Neural progenitor cell (in vitro differentiated cells): ENCODE measurements around the gene SIAH2. TPM values are rescaled to one million over a fixed set of nuclear protein-coding genes. Genes with fewer than 3 reads are reported as not detected.

Experiments used
- DNase-seq: peaks from one replicate; pipeline ENCODE4 v3.0.0-alpha.2; 2016; ENCODE audit warnings: low spot score
- H2AFZ ChIP-seq: fragments of 200-600 bp; sonication (generic); replicated peaks from 2 replicates; pipeline ENCODE4 v1.6.1; 2016; ENCODE audit warnings: antibody characterized with exemption
- H3F3A ChIP-seq: fragments of 200-600 bp; sonication (generic); 2 replicates; pipeline ENCODE4 v1.6.1; 2016; ENCODE audit warnings: antibody characterized with exemption, low read depth
- H3K27ac ChIP-seq: fragments of 200-600 bp; sonication (generic); 2 replicates; pipeline ENCODE4 v1.5.1; 2016; ENCODE audit warnings: mild to moderate bottlenecking
- H3K27me3 ChIP-seq: fragments of 200-600 bp; sonication (generic); 2 replicates; pipeline ENCODE4 v1.6.1; 2016; ENCODE audit warnings: mild to moderate bottlenecking, moderate library complexity
- H3K36me3 ChIP-seq: fragments of 200-600 bp; sonication (generic); 2 replicates; pipeline ENCODE4 v1.5.1; 2016
- H3K4me1 ChIP-seq: fragments of 200-600 bp; sonication (generic); 2 replicates; pipeline ENCODE4 v1.6.1; 2016; ENCODE audit warnings: mixed run types
- H3K4me2 ChIP-seq: fragments of 200-600 bp; sonication (generic); 2 replicates; pipeline ENCODE4 v1.6.1; 2016
- H3K4me3 ChIP-seq: fragments of 200-600 bp; sonication (generic); 2 replicates; pipeline ENCODE4 v1.5.1; 2016
- H3K79me2 ChIP-seq: fragments of 200-600 bp; sonication (generic); 2 replicates; pipeline ENCODE4 v1.6.1; 2016; ENCODE audit warnings: low read depth
- H3K9ac ChIP-seq: fragments of 200-600 bp; sonication (generic); 2 replicates; pipeline ENCODE4 v1.6.1; 2016
- H3K9me3 ChIP-seq: fragments of 200-600 bp; sonication (generic); 2 replicates; pipeline ENCODE4 v1.5.1; 2016; ENCODE audit warnings: low read depth
- H4K20me1 ChIP-seq: fragments of 200-600 bp; sonication (generic); 2 replicates; pipeline ENCODE4 v1.6.1; 2016; ENCODE audit warnings: low read depth
- H3K27ac Mint-ChIP-seq: 3 replicates; pipeline ENCODE4 v1.8.0; 2021; ENCODE audit warnings: mixed read lengths
- H3K27me3 Mint-ChIP-seq: 2 replicates; pipeline ENCODE4 v1.8.0; 2022; ENCODE audit warnings: low read depth, mild to moderate bottlenecking, inconsistent platforms, moderate library complexity, mixed read lengths; ENCODE audit not compliant: insufficient read depth
- H3K36me3 Mint-ChIP-seq: 3 replicates; pipeline ENCODE4 v1.8.0; 2021; ENCODE audit warnings: mixed read lengths
- H3K4me1 Mint-ChIP-seq: 3 replicates; pipeline ENCODE4 v1.8.0; 2021; ENCODE audit warnings: mixed read lengths
- H3K4me3 Mint-ChIP-seq: 3 replicates; pipeline ENCODE4 v1.8.0; 2021; ENCODE audit warnings: mild to moderate bottlenecking, moderate library complexity, mixed read lengths
- H3K9me3 Mint-ChIP-seq: 3 replicates; pipeline ENCODE4 v1.8.0; 2020; ENCODE audit warnings: mixed read lengths
- CTCF ChIP-seq: fragments of 200-600 bp; sonication (generic); IDR thresholded peaks from 2 replicates; pipeline ENCODE4 v1.5.1; 2017; ENCODE audit warnings: antibody characterized with exemption, mild to moderate bottlenecking
- EZH2 ChIP-seq: fragments of 200-600 bp; sonication (generic); IDR thresholded peaks from 2 replicates; pipeline ENCODE4 v1.6.1; 2017; ENCODE audit warnings: antibody characterized with exemption, mild to moderate bottlenecking, moderate library complexity
- EZH2phosphoT487 ChIP-seq: fragments of 200-600 bp; sonication (generic); IDR thresholded peaks from 2 replicates; pipeline ENCODE4 v1.6.1; 2017; ENCODE audit warnings: antibody characterized with exemption
- total RNA-seq: library from RNA; depleted of rRNA; stranded (reverse); fragments of >200 nt; gene quantifications from 2 replicates; pipeline ENCODE4 v1.2.3, GENCODE V29; 2015; ENCODE audit warnings: low replicate concordance

The SIAH2 gene
- total RNA-seq, 1 donor from 2014 or later: 14.6 TPM

- Mint-ChIP-seq H3K27ac (peak overlapping the region; percentile 37), H3K4me3 (no peak overlapping the region), H3K27me3 (no peaks in the 10 kb centered on the region), H3K36me3 (peaks cover 4% of the 10 kb centered on the region), H3K9me3 (no peaks in the 10 kb centered on the region), H3K4me1 (peaks cover 18% of the 10 kb centered on the region)
- Histone ChIP-seq H3K4me2 (no peak overlapping the region), H3K36me3 (no peaks in the 10 kb centered on the region), H3K4me3 (no peak overlapping the region), H3K4me1 (peaks cover 11% of the 10 kb centered on the region), H3K27ac (peak overlapping the region; percentile 37), H3K79me2 (no peaks in the 10 kb centered on the region), H3F3A (no peaks in the 10 kb centered on the region), H4K20me1 (peaks cover 3% of the 10 kb centered on the region), H3K27me3 (no peaks in the 10 kb centered on the region), H3K9ac (no peak overlapping the region), H3K9me3 (no peaks in the 10 kb centered on the region), H2AFZ (no peak overlapping the region)
- no peak for DNase-seq
- TF ChIP-seq EZH2phosphoT487 (no peak), EZH2 (no peak), CTCF (no peak)
Observed at GRCh38 chr3:150744919-150745211, 18.1 kb downstream of the SIAH2 start.

- no peak overlapping the region for H2AFZ ChIP-seq
- no peaks in the 10 kb centered on the region for H3K9me3 Mint-ChIP-seq
- H3K27me3 Mint-ChIP-seq: no peaks in the 10 kb centered on the region
- no peaks in the 10 kb centered on the region for H3K79me2 ChIP-seq
- no peaks in the 10 kb centered on the region for H3K27me3 ChIP-seq
- peaks cover 11% of the 10 kb centered on the region for H3K4me1 ChIP-seq
- TF ChIP-seq EZH2phosphoT487 (no peak), EZH2 (no peak), CTCF (no peak)
- no peaks in the 10 kb centered on the region for H3K9me3 ChIP-seq
- H3K4me3 Mint-ChIP-seq: no peak overlapping the region
- H3K4me2 ChIP-seq: peak overlapping the region; percentile 13
- H3F3A ChIP-seq: no peaks in the 10 kb centered on the region
- no peak overlapping the region for H3K9ac ChIP-seq
- no peak overlapping the region for H3K4me3 ChIP-seq
- peak overlapping the region; percentile 48 for H3K27ac Mint-ChIP-seq
- H3K36me3 ChIP-seq: no peaks in the 10 kb centered on the region
- peaks cover 18% of the 10 kb centered on the region for H3K4me1 Mint-ChIP-seq
- H3K27ac ChIP-seq: peak overlapping the region; percentile 37
- H3K36me3 Mint-ChIP-seq: peaks cover 4% of the 10 kb centered on the region
- peaks cover 3% of the 10 kb centered on the region for H4K20me1 ChIP-seq
- peak; percentile 66 for DNase-seq
Observed at GRCh38 chr3:150744041-150744918, 18.7 kb downstream of the SIAH2 start.

GRCh38 chr3:150743508-150743907 is 19.5 kb downstream of the SIAH2 start:
- Mint-ChIP-seq H3K36me3 (peaks cover 4% of the 10 kb centered on the region), H3K27me3 (no peaks in the 10 kb centered on the region), H3K4me3 (no peak overlapping the region), H3K9me3 (no peaks in the 10 kb centered on the region), H3K4me1 (peaks cover 18% of the 10 kb centered on the region), H3K27ac (no peak overlapping the region)
- Histone ChIP-seq H3K9ac (no peak overlapping the region), H3K4me1 (peaks cover 11% of the 10 kb centered on the region), H3K36me3 (no peaks in the 10 kb centered on the region), H3K27ac (no peak overlapping the region), H3F3A (no peaks in the 10 kb centered on the region), H3K9me3 (no peaks in the 10 kb centered on the region), H3K79me2 (no peaks in the 10 kb centered on the region), H3K4me2 (peak overlapping the region; percentile 13), H3K27me3 (no peaks in the 10 kb centered on the region), H4K20me1 (peaks cover 3% of the 10 kb centered on the region), H3K4me3 (no peak overlapping the region), H2AFZ (no peak overlapping the region)
- no peak for DNase-seq
- TF ChIP-seq EZH2 (no peak), CTCF (no peak), EZH2phosphoT487 (no peak)
